ENCODE results near the gene SDR42E2. TPM values are rescaled to one million over a fixed set of nuclear protein-coding genes. Genes with fewer than 3 reads are reported as not detected.

Gene SDR42E2
- polyA plus RNA-seq, 1 experiment: not detected

DNA sequence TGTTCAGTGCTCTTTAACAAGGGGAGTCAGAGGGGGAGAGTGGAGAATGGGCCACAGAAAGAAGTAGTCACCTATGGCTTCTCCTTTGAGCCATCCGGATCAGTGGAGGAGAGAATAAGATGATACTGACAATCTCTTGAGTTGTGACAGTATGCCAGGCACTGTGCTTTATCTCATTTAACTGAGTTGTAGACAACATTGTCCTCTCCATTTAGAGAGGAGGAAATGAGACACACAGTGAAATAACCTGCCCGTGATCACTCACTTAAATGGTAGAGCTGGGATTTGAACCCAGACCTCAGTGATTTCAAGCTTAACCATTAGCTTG, 25.9 kb downstream of the SDR42E2 start:
- DNase-seq (ENCODE audit: low read depth): no peak
- H3K4me3 ChIP-seq (ENCODE audit: low read depth, low read length): no peak overlapping the region
- no peaks in the 10 kb centered on the region; the same call in 1 of the 2 replicates for H3K27me3 ChIP-seq (ENCODE audit: control insufficient read depth, insufficient read depth, low read length)
- no peaks in the 10 kb centered on the region for H3K36me3 ChIP-seq (ENCODE audit: control insufficient read depth, insufficient read depth, low read length)
- TF ChIP-seq, protein P1, sequence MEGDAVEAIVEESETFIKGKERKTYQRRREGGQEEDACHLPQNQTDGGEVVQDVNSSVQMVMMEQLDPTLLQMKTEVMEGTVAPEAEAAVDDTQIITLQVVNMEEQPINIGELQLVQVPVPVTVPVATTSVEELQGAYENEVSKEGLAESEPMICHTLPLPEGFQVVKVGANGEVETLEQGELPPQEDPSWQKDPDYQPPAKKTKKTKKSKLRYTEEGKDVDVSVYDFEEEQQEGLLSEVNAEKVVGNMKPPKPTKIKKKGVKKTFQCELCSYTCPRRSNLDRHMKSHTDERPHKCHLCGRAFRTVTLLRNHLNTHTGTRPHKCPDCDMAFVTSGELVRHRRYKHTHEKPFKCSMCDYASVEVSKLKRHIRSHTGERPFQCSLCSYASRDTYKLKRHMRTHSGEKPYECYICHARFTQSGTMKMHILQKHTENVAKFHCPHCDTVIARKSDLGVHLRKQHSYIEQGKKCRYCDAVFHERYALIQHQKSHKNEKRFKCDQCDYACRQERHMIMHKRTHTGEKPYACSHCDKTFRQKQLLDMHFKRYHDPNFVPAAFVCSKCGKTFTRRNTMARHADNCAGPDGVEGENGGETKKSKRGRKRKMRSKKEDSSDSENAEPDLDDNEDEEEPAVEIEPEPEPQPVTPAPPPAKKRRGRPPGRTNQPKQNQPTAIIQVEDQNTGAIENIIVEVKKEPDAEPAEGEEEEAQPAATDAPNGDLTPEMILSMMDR (IDR thresholded peaks at IDR 0.05; ENCODE audit: insufficient read depth, low read depth, low read length): no peak
- CTCF ChIA-PET: interaction anchor here (0.6 to 4.2 kb wide), 43 partner anchors 8 to 531 kb away, joined by 3 to 27 read pairs (median 5); partner anchors contain the start of genes MOSMO, PDZD9, UQCRC2 and VWA3A
- POLR2A ChIA-PET: interaction anchor here (0.9 kb wide), 1 partner anchor 112 kb away, joined by 3 read pairs; no protein-coding TSS in a partner anchor

DNA sequence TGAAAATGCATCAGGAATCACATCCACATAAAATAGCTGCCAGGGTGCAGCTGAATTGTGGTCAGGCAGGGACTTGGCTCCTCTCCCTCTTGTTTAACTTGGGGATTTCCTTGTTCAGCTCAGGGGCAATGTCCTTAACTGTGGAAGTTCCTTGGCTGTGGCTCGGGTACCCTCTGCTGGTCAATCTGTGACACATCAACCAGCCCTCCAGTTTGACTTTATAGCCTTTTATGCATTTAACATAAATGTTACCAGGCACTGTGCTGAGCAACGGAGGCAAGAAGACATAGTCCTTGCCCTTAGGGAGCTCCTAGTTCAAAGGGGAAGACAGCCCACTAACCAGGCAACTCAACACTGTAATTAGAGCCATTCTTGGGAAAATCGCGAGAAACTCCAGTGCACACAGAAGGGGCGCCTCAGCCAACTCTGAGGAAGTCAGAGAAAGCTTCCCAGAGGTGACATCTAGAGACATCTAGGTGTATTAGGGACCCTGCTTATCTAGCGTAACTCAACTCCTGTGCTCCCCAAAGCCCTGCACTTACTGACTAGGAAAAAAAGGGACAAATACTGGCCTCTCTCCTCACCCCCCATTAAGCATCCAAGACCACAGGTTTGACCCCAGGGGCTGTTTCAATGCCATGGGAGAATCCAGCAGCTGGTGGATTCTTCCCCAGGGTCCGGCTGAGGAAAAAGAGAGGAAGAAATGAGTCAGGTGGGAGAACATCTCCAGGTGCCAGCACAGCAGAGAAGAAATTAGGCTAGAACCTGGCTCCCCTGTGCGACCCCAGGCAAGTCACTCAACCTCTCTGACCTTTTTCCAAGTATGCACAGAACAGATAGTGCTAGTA, 26.5 kb downstream of the SDR42E2 start:
- DNase-seq (ENCODE audit: low read depth): peak; percentile 63
- Histone ChIP-seq H3K4me3 (ENCODE audit: low read depth, low read length) (no peak overlapping the region), H3K27me3 (ENCODE audit: control insufficient read depth, insufficient read depth, low read length) (no peaks in the 10 kb centered on the region), H3K36me3 (ENCODE audit: control insufficient read depth, insufficient read depth, low read length) (no peaks in the 10 kb centered on the region)
- ChIA-PET CTCF (interaction anchor here (0.6 to 4.2 kb wide), 47 partner anchors 9 to 532 kb away, joined by 3 to 27 read pairs (median 5); partner anchors contain the start of genes MOSMO, PDZD9, UQCRC2 and VWA3A), POLR2A (interaction anchor here (0.9 kb wide), 1 partner anchor 112 kb away, joined by 3 read pairs; no protein-coding TSS in a partner anchor)
- TF ChIP-seq, protein P1 (IDR thresholded peaks at IDR 0.05; ENCODE audit: insufficient read depth, low read depth, low read length): peak; percentile 81

DNA sequence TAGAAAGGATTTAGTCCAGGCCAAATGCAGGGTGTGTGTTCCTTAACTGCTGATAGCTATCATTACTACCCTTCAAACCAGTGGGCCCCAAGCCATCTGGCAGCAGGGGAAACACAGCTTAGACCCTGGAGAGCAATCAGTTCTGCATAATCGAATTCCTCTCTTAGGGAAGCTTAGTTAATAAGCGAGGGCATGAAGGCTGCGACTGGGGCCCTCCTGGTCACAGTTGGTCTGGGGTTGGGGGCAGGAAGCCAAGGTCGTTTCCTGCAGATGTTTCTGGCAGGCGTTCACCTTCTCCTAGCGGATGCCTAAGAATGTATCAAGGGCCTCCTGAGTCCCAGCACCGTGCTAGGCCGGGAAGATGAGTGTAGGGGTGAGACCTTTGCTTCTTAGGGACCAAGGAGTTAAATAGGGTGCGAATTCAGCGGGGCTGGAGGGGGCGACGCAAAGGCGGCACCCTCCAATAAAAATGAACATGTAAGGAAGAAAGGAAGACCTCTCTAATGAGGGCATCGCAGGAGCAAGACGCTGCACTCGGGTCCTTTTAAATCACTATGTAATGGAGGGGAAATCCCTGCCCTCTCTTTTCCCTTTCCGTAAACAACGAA, 27.3 kb downstream of the SDR42E2 start:
- DNase-seq (ENCODE audit: low read depth): no peak
- peak overlapping the region; percentile 63 for H3K4me3 ChIP-seq (ENCODE audit: low read depth, low read length)
- no peaks in the 10 kb centered on the region for H3K27me3 ChIP-seq (ENCODE audit: control insufficient read depth, insufficient read depth, low read length)
- ChIA-PET POLR2A (no interaction called here), CTCF (interaction anchor here (0.6 to 4.2 kb wide), 22 partner anchors 9 to 244 kb away, joined by 3 to 27 read pairs (median 8); partner anchors contain the start of genes MOSMO, PDZD9, UQCRC2 and VWA3A)
- no peaks in the 10 kb centered on the region for H3K36me3 ChIP-seq (ENCODE audit: control insufficient read depth, insufficient read depth, low read length)
- TF ChIP-seq, protein P1 (IDR thresholded peaks at IDR 0.05; ENCODE audit: insufficient read depth, low read depth, low read length): no peak

DNA sequence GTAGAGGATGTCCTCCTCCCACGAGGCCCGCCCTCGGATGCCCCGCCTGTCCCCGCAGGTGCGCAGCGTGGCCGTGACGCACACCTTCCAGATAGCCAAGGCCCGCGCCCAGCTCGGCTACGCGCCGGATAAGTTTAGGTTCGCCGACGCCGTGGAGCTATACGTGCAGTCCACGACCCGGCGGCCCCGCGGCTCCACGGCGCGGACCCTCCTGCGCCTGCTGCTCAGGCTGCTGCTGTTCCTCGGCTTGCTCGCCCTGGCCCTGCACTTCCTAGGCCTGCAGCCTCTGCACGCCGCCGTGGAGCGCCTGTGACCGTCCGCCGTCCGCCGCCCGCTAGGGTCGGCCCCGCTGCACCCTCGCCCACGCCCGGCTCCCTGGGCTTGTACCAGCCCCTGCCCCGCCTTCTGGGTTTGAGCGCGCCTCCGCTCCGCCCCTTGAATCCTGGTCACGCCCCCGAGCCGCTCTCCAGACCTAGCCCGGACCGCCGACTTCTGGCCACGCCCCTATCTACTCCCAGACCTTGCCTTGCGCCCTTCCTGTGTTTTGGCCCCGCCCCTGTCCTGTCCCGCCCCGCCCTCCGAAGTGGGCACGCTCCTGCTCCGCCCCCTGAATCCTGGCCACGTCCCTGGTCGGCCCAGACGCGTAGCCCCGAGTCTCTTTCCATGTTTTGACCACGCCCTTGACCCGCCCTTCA, 27.9 kb downstream of the SDR42E2 start:
- H3K4me3 ChIP-seq (ENCODE audit: low read depth, low read length): peak overlapping the region; percentile 63
- no peaks in the 10 kb centered on the region for H3K36me3 ChIP-seq (ENCODE audit: control insufficient read depth, insufficient read depth, low read length)
- no peak for DNase-seq (ENCODE audit: low read depth)
- ChIA-PET CTCF (interaction anchor here (1.0 to 2.0 kb wide), 4 partner anchors 16 to 211 kb away, joined by 4 to 26 read pairs (median 12); partner anchors contain the start of gene PDZD9), POLR2A (interaction anchor here (0.5 kb wide), 1 partner anchor 1338 kb away, joined by 4 read pairs; no protein-coding TSS in a partner anchor)
- TF ChIP-seq, protein P1 (IDR thresholded peaks at IDR 0.05; ENCODE audit: insufficient read depth, low read depth, low read length): no peak
- no peaks in the 10 kb centered on the region for H3K27me3 ChIP-seq (ENCODE audit: control insufficient read depth, insufficient read depth, low read length)
